WERI-Rb-1 (cell line): Measurements from ENCODE around the gene LYL1.

Source experiments
- DNase-seq: peaks from one replicate; pipeline ENCODE4 v3.0.0-alpha.2; 2020
- H3K27ac ChIP-seq: fragments of 250-450 bp; sonication (Bioruptor Pico); 2 replicates; pipeline ENCODE4 v1.5.1; 2020; ENCODE audit warnings: mild to moderate bottlenecking, moderate library complexity
- H3K27me3 ChIP-seq: fragments of 250-450 bp; sonication (Bioruptor Pico); 2 replicates; pipeline ENCODE4 v1.5.1; 2021; ENCODE audit warnings: mild to moderate bottlenecking, low read depth, moderate library complexity; ENCODE audit not compliant: insufficient read depth, severe bottlenecking
- H3K36me3 ChIP-seq: fragments of 250-450 bp; sonication (Bioruptor Pico); 2 replicates; pipeline ENCODE4 v1.5.1; 2020; ENCODE audit warnings: mild to moderate bottlenecking, moderate library complexity
- H3K4me3 ChIP-seq: 2 replicates; pipeline ENCODE4 v1.5.1; 2011; ENCODE audit warnings: low read depth, mild to moderate bottlenecking, control low read depth, low read length
- H3K9me3 ChIP-seq: fragments of 250-450 bp; sonication (Bioruptor Pico); 2 replicates; pipeline ENCODE4 v1.5.1; 2021; ENCODE audit warnings: mild to moderate bottlenecking, moderate library complexity; ENCODE audit not compliant: severe bottlenecking
- TF ChIP-seq, protein P1 (sequence below): IDR thresholded peaks from 2 replicates; pipeline ENCODE4 v1.5.1; 2011; ENCODE audit warnings: low read depth, mild to moderate bottlenecking, control low read depth, inconsistent platforms, low read length

LYL1 gene

DNA sequence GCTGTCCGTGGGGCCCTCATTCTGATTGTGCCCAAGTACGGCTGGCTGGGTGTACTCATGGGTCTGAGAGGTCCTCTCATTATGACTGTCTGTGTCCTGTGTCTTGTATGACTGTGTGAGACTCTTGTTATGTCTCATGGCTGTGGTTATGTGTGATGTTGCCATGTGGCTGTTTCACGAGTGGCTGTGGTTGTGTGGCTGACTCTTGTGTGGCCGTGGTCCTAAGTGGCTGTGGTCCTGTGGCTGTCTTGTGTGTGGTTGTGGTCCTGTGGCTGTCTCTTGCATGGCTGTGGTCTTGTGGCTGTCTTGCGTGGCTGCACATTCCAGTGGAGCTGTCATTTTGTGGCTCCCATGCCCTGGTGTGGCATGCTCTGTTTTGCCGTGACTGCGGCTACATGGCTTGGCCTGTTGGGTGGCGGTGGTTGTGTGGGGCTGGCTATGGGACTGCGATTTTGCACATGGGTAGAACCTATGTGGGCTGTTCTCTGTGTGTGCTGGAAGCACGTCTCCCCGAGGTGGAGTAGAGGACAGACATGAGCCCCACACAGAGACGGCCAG is 2.5 kb downstream of the LYL1 start:
- Histone ChIP-seq H3K9me3 (no peaks in the 10 kb centered on the region), H3K27me3 (no peaks in the 10 kb centered on the region), H3K36me3 (no peaks in the 10 kb centered on the region; the same call in none of the 2 replicates), H3K4me3 (no peak overlapping the region), H3K27ac (no peak overlapping the region)
- DNase-seq, result no peak
- TF ChIP-seq, protein P1, sequence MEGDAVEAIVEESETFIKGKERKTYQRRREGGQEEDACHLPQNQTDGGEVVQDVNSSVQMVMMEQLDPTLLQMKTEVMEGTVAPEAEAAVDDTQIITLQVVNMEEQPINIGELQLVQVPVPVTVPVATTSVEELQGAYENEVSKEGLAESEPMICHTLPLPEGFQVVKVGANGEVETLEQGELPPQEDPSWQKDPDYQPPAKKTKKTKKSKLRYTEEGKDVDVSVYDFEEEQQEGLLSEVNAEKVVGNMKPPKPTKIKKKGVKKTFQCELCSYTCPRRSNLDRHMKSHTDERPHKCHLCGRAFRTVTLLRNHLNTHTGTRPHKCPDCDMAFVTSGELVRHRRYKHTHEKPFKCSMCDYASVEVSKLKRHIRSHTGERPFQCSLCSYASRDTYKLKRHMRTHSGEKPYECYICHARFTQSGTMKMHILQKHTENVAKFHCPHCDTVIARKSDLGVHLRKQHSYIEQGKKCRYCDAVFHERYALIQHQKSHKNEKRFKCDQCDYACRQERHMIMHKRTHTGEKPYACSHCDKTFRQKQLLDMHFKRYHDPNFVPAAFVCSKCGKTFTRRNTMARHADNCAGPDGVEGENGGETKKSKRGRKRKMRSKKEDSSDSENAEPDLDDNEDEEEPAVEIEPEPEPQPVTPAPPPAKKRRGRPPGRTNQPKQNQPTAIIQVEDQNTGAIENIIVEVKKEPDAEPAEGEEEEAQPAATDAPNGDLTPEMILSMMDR, result no peak

DNA sequence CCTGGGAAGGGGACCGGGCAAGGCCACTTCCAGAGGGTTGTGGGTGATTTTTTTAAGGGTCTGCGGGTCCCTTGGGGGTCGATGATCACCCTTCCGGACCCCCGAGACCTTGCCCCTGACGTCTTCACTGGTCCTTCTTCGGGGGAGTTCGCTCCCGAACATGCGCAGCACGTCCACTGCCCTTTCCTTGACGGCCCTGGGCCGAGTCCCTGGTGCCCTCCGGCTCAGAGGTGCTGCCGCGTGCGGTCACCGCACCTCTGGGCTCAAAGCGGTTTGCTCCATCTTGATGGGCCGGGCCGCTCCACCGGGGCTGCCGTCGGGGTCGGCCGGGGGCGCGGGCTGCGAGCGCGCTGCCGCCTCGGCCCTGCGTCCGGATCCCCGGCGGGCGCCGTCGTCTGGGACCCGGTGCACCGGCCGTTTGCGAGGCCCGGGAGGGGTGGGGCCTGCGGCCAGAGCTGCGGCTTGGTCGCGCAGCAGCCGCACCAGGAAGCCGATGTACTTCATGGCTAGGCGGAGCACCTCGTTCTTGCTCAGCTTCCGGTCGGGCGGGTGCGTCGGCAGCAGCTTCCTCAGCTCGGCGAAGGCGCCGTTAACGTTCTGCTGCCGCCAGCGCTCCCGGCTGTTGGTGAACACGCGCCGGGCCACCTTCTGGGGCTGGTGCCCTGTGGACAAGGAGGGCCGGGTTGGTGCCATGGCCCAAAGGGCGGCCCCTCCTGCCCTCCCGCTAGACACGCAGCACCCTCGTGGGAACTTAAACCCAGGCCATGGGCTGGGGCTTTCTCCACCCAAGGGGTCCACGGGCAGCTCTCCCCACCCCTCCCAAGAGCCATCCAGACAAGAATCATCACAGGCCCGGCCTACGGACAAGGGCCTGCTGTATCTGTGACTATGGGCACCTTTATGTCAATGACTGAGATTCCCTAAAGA is 3.3 kb downstream of the LYL1 start:
- no peaks in the 10 kb centered on the region for H3K27me3 ChIP-seq
- DNase-seq, result no peak
- H3K36me3 ChIP-seq, result no peaks in the 10 kb centered on the region; the same call in 1 of the 2 replicates
- no peaks in the 10 kb centered on the region for H3K9me3 ChIP-seq
- H3K27ac ChIP-seq, result no peak overlapping the region
- TF ChIP-seq, protein P1, result no peak
- H3K4me3 ChIP-seq, result no peak overlapping the region

DNA sequence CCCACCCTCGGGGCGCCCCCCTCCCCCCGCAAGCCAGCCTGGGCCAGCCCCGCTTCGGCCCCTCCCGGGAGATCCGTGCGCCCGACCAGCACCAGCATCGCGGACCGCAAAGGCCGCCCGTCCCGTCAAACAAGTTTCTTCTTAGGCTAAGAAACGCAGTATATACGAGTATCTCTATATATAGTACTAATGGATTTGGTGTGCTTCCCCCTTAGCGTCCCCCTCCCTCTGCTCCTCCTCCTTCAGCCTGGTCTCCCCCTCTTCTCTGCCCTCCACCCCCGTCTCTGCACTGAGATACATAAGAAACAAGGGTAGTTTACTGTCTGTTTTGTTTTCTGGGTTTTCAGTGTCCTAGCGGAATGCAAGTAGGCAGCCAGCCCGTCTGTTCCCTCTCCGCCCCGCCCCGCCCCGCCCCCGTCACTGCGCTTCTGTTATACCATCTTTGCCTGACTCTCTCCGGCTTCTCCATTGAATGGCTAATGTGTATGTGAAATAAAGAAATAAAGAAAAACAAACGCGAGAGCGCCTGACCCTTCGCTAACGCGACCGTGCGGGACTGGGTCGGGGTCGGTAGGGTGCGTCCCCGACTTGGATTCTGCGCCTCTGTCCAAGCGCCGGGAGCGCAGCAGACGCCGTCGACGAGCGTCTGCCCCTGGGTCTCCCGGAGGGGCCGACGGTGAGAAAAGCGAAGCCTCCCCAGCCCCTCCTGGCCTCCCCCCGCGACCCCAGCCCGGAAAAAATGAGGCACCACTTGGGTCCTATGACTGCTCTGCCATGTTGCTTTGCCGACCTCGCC is 4.2 kb downstream of the LYL1 start:
- no peak for DNase-seq
- H3K36me3 ChIP-seq, result no peaks in the 10 kb centered on the region
- H3K27me3 ChIP-seq, result no peaks in the 10 kb centered on the region
- TF ChIP-seq, protein P1, result no peak
- H3K27ac ChIP-seq, result no peak overlapping the region
- no peaks in the 10 kb centered on the region for H3K9me3 ChIP-seq
- H3K4me3 ChIP-seq, result no peak overlapping the region

DNA sequence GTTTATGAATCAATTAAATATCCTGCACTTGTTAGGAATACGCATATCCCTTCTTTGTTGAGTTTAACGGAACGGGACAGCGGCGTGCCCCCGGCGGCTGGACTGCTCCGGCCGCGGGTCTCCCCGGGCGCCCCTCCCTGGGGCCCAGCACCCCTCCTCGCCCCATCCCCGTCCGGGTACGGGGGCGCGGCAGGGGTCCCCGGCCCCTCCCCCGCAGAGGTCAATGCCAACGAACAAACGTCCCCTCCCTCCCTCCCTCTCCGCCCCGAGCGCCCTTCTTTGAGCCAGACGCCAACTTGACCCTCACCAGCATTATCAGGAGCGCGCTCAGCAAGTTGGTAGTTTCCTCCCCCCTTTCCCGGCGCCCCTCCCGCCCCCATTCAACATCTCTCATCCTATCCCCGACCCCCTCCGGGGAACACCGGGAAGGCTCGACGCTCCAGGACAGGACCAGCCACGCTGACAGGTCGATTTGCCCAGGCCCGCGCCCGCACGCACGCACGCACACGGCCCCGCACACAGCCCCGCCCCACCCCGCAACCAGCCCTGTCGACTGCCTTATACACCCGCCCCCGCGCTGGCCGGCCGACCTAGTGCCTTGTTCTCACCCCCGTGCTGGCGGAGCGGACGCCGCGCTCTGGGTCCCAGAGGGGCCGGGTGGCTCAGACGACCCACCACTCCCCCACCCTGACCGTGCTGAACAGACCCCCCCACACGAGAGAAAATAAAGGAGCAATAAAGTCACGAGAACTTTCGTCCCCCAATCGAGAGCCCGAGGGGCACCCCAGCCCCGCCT is 5.0 kb downstream of the LYL1 start:
- H3K27me3 ChIP-seq, result no peaks in the 10 kb centered on the region
- H3K36me3 ChIP-seq, result no peaks in the 10 kb centered on the region
- H3K27ac ChIP-seq, result no peak overlapping the region
- TF ChIP-seq, protein P1, result no peak
- no peak for DNase-seq
- no peak overlapping the region for H3K4me3 ChIP-seq
- no peaks in the 10 kb centered on the region for H3K9me3 ChIP-seq

DNA sequence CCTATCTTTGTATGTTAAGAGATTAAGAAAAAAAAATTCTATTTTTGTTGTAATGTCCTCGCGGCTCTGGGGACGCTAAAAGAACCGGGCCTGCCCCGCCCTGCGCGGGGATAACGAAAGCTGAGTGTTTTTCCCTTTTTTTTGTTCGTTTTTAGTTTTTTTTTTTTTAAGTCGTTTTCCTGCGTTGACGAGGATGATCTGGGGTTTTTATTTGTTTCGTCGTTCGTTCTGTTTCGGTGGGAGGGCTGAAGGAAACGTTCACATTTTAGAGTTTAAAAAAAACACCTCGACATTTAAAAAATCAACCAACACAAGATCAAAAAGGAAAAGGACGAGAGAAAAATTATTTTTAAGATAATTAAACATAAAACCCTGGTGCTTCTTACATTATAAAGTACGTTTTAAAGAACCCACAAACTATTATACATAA is 5.6 kb downstream of the LYL1 start:
- no peak for DNase-seq
- TF ChIP-seq, protein P1, result no peak
- Histone ChIP-seq H3K36me3 (no peaks in the 10 kb centered on the region), H3K27ac (no peak overlapping the region), H3K27me3 (no peaks in the 10 kb centered on the region), H3K4me3 (no peak overlapping the region), H3K9me3 (no peaks in the 10 kb centered on the region)
